ENCODE results near the gene FASN. TPM values are rescaled to one million over a fixed set of nuclear protein-coding genes. Genes with fewer than 3 reads are reported as not detected.

The FASN gene
- total and polyA plus RNA-seq, 2 experiments from 2014 or later = 85.9 to 276 TPM

DNA sequence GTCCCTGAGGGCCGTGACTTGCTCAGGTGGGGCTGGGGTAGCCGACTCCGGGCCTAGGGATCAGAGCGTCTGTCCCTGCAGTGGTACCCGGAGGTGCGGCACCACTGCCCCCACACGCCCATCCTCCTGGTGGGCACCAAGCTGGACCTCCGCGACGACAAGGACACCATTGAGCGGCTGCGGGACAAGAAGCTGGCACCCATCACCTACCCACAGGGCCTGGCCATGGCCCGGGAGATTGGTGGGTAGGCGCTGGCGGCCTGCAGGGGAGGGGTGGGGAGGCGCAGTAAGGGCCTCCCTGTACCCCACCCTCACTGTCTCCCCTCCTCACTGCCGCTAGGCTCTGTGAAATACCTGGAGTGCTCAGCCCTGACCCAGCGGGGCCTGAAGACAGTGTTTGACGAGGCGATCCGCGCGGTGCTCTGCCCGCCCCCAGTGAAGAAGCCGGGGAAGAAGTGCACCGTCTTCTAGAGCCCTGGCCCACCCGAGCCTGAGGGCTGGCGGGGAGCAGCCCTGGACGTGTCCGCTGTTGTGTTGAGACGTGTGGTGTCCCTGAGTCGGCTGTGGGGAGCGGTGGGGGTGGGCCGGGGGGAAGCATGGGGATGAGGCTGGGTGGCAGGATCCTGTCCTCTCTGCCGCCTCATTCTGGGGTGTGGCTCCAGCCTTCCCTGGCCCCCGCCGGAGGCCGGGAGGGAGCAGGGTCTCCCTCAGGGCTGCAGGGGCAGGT lies 64.5 kb downstream of the FASN start:
- no peaks in the 10 kb centered on the region for H3K36me3 ChIP-seq
- H3K27ac ChIP-seq = no peak overlapping the region

DNA sequence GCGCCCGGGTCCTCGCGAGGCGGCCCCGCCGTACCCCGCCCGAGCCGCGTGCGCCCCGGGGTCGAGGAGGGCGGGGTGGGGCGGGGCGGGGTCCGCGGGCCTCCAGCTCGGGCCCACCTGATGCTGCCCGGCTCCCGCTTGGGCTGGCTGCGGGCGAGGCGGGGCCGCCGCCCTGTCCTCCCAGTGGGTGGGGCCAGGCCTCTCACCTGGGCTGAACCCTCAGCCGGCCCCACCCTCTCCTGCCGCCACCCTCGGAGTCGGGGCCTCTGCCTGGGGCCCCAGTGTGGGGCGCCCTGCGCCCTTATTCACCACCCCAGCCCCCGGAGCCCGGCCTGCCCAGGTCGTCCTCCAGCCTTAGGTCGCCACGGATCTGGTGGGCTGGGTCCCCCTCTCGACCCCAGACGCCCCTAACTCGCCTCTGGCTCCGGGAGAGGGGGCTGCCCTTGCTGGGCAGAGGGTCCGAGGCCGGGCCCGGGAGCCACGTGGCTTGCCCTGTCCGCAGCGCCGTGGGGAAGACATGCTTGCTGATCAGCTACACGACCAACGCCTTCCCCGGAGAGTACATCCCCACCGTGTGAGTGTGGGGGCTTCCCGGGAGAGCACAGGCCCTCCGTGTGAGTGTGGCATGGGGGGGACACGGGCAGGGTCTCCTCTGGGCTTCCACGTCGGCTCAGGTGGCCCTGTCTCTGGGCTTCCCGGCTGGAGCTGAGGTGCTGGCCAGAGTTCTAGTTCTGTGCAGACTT lies 66.0 kb downstream of the FASN start:
- Histone ChIP-seq H3K9me3 (ENCODE audit: low read depth) (no peaks in the 10 kb centered on the region), H3K27ac (no peak overlapping the region), H3K27me3 (no peaks in the 10 kb centered on the region), H3K4me3 (peak overlapping the region; percentile 44), H3K36me3 (no peaks in the 10 kb centered on the region), H3K4me1 (ENCODE audit: low read depth) (peaks cover 8% of the 10 kb centered on the region)
- peak in 1 of 2 donors; percentile 43 for DNase-seq (ENCODE audit: low read depth in 1 of 2, low spot score in 1 of 2)
- no peak for TF ChIP-seq CTCF (IDR thresholded peaks at IDR 0.05; ENCODE audit: low read depth, low read length)

More for the DNA sequence above, 64.5 kb downstream of the FASN start:
- Histone ChIP-seq H3K4me1 (ENCODE audit: low read depth) (peaks cover 8% of the 10 kb centered on the region), H3K4me3 (no peak overlapping the region), H3K9me3 (ENCODE audit: low read depth) (no peaks in the 10 kb centered on the region), H3K27me3 (no peaks in the 10 kb centered on the region)
- TF ChIP-seq CTCF (IDR thresholded peaks at IDR 0.05; ENCODE audit: low read depth, low read length) = no peak
- no peak for DNase-seq (ENCODE audit: low read depth in 1 of 2, low spot score in 1 of 2)

DNA sequence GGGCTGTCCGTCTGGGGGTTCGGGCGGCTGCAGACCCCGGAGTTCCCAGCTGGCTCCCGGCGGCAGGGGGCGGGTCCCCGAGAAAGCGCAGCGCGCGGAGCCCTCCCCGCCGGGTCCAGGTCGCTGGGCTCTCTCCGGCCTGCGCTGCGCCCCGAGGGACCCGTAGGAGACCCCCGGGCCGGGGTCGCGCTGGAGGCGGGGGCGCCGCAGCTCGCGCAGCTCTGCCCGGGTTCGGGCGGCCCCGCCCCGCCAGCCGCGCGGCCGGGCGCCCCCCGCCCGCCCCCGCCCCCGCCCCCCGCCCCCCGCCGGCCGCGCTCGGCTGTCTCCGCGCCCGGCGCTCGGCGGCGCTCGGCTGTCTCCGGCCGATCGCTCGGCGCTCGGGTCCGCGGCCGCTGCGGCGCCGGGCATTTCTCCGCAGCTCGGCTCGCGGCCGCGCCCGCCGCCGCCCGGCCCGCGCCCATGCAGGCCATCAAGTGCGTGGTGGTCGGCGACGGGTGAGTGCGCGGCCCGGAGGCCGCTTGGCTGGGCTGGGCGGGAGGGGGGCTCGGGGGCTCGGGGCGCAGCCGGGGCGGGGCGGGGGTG lies 66.6 kb downstream of the FASN start, which contains the start of gene RAC3:
TSS of gene RAC3 (plus strand) at position 376 of the 582 bp plus-strand sequence. CDS start at position 460, 84 bp downstream.
- no peaks in the 10 kb centered on the region for H3K36me3 ChIP-seq
- TF ChIP-seq CTCF (IDR thresholded peaks at IDR 0.05; ENCODE audit: low read depth, low read length) = no peak
- no peaks in the 10 kb centered on the region for H3K9me3 ChIP-seq (ENCODE audit: low read depth)
- H3K27ac ChIP-seq = peak within 1 kb of the TSS; percentile 16
- peaks cover 4% of the 10 kb centered on the region for H3K4me1 ChIP-seq (ENCODE audit: low read depth)
- H3K4me3 ChIP-seq = peak within 1 kb of the TSS; percentile 77
- H3K27me3 ChIP-seq = no peaks in the 10 kb centered on the region
- peak; percentile 41 to 80 for DNase-seq (ENCODE audit: low read depth in 1 of 2, low spot score in 1 of 2)

DNA sequence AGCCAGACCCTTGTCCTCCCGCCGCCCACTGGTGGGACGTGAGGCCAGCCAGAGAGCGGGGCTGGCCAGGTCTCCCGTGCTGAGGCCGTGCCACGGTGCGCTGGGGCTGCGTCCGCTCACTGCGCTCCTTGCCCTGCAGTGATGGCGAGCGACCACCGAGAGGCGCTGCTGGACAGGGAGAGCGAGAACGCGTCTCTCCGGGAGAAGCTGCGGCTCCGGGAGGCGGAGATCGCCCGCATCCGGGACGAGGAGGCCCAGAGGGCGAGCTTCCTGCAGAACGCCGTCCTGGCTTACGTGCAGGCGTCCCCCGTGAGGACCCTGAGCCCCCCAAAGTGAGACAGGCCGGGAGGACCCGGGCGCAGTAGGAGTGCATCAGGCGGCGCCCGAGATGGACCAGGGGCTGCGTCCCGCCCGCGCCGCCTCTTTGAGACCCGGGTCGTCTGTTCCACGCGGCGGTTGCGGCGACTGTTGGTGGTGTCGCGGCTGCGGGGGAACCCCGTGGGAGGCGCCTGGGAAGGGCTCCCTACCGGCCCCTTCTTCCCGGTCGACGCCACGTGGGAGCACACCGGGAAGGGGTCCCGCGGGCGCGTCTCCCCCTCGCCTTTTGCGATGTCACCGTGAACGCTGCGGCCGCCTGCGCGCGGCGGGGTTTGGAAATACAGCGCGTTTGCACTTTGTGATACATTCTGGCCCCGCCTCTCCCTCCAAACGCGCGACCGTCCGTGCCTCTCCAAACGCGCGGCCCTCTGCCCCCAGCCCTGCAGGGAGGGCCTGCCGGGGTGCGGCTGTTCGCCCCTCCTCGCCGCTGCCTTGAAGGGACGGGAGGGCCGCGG lies 67.3 kb downstream of the FASN start:
- TF ChIP-seq CTCF (IDR thresholded peaks at IDR 0.05; ENCODE audit: low read depth, low read length) = peak; percentile 39
- H3K36me3 ChIP-seq = no peaks in the 10 kb centered on the region
- H3K27ac ChIP-seq = peak overlapping the region; percentile 16
- peak overlapping the region; percentile 77 for H3K4me3 ChIP-seq
- no peaks in the 10 kb centered on the region for H3K4me1 ChIP-seq (ENCODE audit: low read depth)
- H3K27me3 ChIP-seq = no peaks in the 10 kb centered on the region
- no peaks in the 10 kb centered on the region for H3K9me3 ChIP-seq (ENCODE audit: low read depth)
- peak; percentile 89 to 91 for DNase-seq (ENCODE audit: low read depth in 1 of 2, low spot score in 1 of 2)

DNA sequence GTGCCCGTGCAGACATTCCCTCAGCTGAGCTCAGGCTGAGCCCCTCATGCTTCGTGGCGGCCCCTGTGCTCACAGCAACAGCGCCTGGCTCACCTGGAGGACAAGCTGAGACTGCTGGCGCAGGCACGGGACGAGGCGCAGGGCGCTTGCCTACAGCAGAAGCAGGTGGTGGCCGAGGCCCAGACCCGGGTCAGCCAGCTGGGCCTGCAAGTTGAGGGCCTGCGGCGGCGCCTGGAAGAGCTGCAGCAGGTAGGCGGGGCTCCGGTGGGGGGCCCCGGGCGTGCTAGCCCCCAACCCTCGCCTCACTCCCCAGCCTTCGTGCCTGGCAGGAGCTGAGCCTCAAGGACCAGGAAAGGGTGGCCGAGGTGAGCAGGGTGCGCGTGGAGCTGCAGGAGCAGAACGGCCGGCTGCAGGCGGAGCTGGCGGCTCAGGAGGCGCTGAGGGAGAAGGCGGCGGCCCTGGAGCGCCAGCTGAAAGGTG lies 68.0 kb downstream of the FASN start:
- H3K27ac ChIP-seq = no peak overlapping the region
- no peaks in the 10 kb centered on the region for H3K27me3 ChIP-seq
- no peaks in the 10 kb centered on the region for H3K4me1 ChIP-seq (ENCODE audit: low read depth)
- no peak for TF ChIP-seq CTCF (IDR thresholded peaks at IDR 0.05; ENCODE audit: low read depth, low read length)
- no peaks in the 10 kb centered on the region for H3K36me3 ChIP-seq
- DNase-seq (ENCODE audit: low read depth in 1 of 2, low spot score in 1 of 2) = no peak
- H3K4me3 ChIP-seq = no peak overlapping the region
- no peaks in the 10 kb centered on the region for H3K9me3 ChIP-seq (ENCODE audit: low read depth)

Measured in cardiac muscle cell (in vitro differentiated cells and primary cell).